DOHH2 (cell line): ENCODE data around the gene ARMC9.

Experiments used
- H3F3A ChIP-seq: fragments of 200-600 bp; sonication (generic), shearing (Covaris generic); 2 replicates; pipeline ENCODE4 v1.6.0; 2016; ENCODE audit warnings: antibody characterized with exemption, mild to moderate bottlenecking; ENCODE audit not compliant: control insufficient read depth, insufficient read depth
- H3K27ac ChIP-seq: fragments of 200-600 bp; sonication (generic); 2 replicates; pipeline ENCODE4 v1.5.1; 2014; ENCODE audit warnings: low read depth, mild to moderate bottlenecking, low read length, moderate library complexity
- H3K27me3 ChIP-seq: fragments of 200-600 bp; sonication (generic); 2 replicates; pipeline ENCODE4 v1.6.1; 2014; ENCODE audit warnings: mild to moderate bottlenecking, low read length, mixed read lengths; ENCODE audit not compliant: control insufficient read depth
- H3K36me3 ChIP-seq: fragments of 200-600 bp; sonication (generic); 2 replicates; pipeline ENCODE4 v1.6.1; 2014; ENCODE audit warnings: mild to moderate bottlenecking, low read length, moderate library complexity, mixed read lengths; ENCODE audit not compliant: control insufficient read depth
- H3K4me1 ChIP-seq: fragments of 200-600 bp; sonication (generic); 2 replicates; pipeline ENCODE4 v1.6.1; 2014; ENCODE audit warnings: mild to moderate bottlenecking, low read length, mixed read lengths; ENCODE audit not compliant: control insufficient read depth
- H3K4me2 ChIP-seq: fragments of 200-600 bp; sonication (generic); 2 replicates; pipeline ENCODE4 v1.6.0; 2014; ENCODE audit warnings: mild to moderate bottlenecking, low read length, moderate library complexity
- H3K4me3 ChIP-seq: fragments of 200-600 bp; sonication (generic); 2 replicates; pipeline ENCODE4 v1.5.1; 2014; ENCODE audit warnings: mild to moderate bottlenecking, low read length, mixed read lengths
- H3K79me2 ChIP-seq: fragments of 200-600 bp; sonication (generic); 2 replicates; pipeline ENCODE4 v1.6.1; 2014; ENCODE audit warnings: mild to moderate bottlenecking, low read length, mixed read lengths; ENCODE audit not compliant: control insufficient read depth
- H3K9me2 ChIP-seq: fragments of 200-600 bp; sonication (generic); replicated peaks from 2 replicates; pipeline ENCODE4 v1.6.1; 2014; ENCODE audit warnings: mild to moderate bottlenecking, low read length, mixed read lengths; ENCODE audit not compliant: control insufficient read depth
- H3K9me3 ChIP-seq: fragments of 200-600 bp; sonication (generic); 2 replicates; pipeline ENCODE4 v1.6.1; 2014; ENCODE audit warnings: antibody characterized with exemption, low read length, mixed read lengths; ENCODE audit not compliant: control insufficient read depth, insufficient read depth
- H4K20me1 ChIP-seq: fragments of 200-600 bp; sonication (generic); 2 replicates; pipeline ENCODE4 v1.6.0; 2014; ENCODE audit warnings: low read depth, mild to moderate bottlenecking, antibody characterized with exemption, low read length, moderate library complexity; ENCODE audit not compliant: control insufficient read depth, insufficient read depth
- CTCF ChIP-seq: fragments of 200-600 bp; sonication (generic); IDR thresholded peaks from one replicate; pipeline ENCODE4 v1.5.1; 2014; ENCODE audit warnings: antibody characterized with exemption, mild to moderate bottlenecking, low read depth, low read length; ENCODE audit not compliant: poor library complexity, severe bottlenecking
- EZH2phosphoT487 ChIP-seq: fragments of 200-600 bp; sonication (generic); IDR thresholded peaks from 2 replicates; pipeline ENCODE4 v1.6.1; 2017; ENCODE audit warnings: borderline replicate concordance, mild to moderate bottlenecking, antibody characterized with exemption, low read length, moderate library complexity, mixed read lengths

Gene ARMC9

GRCh38 chr2:231172025-231172424 is 26.4 kb upstream of the ARMC9 start:
- no peak overlapping the region for H3K4me2 ChIP-seq
- H3K9me2 ChIP-seq = no peaks in the 10 kb centered on the region
- TF ChIP-seq CTCF (no peak), EZH2phosphoT487 (no peak)
- no peaks in the 10 kb centered on the region; the same call in 1 of the 2 replicates for H3F3A ChIP-seq
- no peaks in the 10 kb centered on the region for H3K9me3 ChIP-seq
- H3K4me1 ChIP-seq = peaks cover 21% of the 10 kb centered on the region
- H4K20me1 ChIP-seq = no peaks in the 10 kb centered on the region
- H3K27ac ChIP-seq = no peak overlapping the region
- H3K36me3 ChIP-seq = peaks cover 64% of the 10 kb centered on the region
- H3K4me3 ChIP-seq = no peak overlapping the region
- no peaks in the 10 kb centered on the region for H3K79me2 ChIP-seq
- H3K27me3 ChIP-seq = no peaks in the 10 kb centered on the region

GRCh38 chr2:231174211-231174651 is 24.2 kb upstream of the ARMC9 start:
- TF ChIP-seq CTCF = no peak
- no peak for TF ChIP-seq EZH2phosphoT487
- Histone ChIP-seq H3K79me2 (no peaks in the 10 kb centered on the region), H3F3A (0 out of 2 replicates have a peak, but pooled peaks cover 4% of the 10 kb centered on the region), H3K27me3 (no peaks in the 10 kb centered on the region), H3K4me1 (peaks cover 20% of the 10 kb centered on the region), H3K4me3 (no peak overlapping the region), H3K9me2 (no peaks in the 10 kb centered on the region), H3K9me3 (no peaks in the 10 kb centered on the region), H3K4me2 (no peak overlapping the region), H4K20me1 (no peaks in the 10 kb centered on the region), H3K36me3 (peaks cover 43% of the 10 kb centered on the region), H3K27ac (no peak overlapping the region)

- Histone ChIP-seq H3K4me2 (no peak overlapping the region), H3K27me3 (no peaks in the 10 kb centered on the region), H3F3A (peaks cover 7% of the 10 kb centered on the region; the same call in 1 of the 2 replicates), H3K79me2 (no peaks in the 10 kb centered on the region), H3K36me3 (peaks cover 26% of the 10 kb centered on the region), H4K20me1 (no peaks in the 10 kb centered on the region), H3K4me3 (no peak overlapping the region), H3K27ac (no peak overlapping the region), H3K9me3 (no peaks in the 10 kb centered on the region), H3K9me2 (no peaks in the 10 kb centered on the region), H3K4me1 (peaks cover 38% of the 10 kb centered on the region)
- TF ChIP-seq CTCF = no peak
- no peak for TF ChIP-seq EZH2phosphoT487
Measured at GRCh38 chr2:231176066-231176465, 22.4 kb upstream of the ARMC9 start.
